NCI-H1436 (cell line): ENCODE data around the gene OSBP.
"Not testable (repeated sequence)": the region's sequence is repeated elsewhere in the genome, so short reads cannot be mapped to it uniquely, and the experiment has no call there.

Source experiments
- DNase-seq: peaks from one replicate; lab custom pipeline; 2025; lab: John Stamatoyannopoulos, UW

OSBP gene

DNA sequence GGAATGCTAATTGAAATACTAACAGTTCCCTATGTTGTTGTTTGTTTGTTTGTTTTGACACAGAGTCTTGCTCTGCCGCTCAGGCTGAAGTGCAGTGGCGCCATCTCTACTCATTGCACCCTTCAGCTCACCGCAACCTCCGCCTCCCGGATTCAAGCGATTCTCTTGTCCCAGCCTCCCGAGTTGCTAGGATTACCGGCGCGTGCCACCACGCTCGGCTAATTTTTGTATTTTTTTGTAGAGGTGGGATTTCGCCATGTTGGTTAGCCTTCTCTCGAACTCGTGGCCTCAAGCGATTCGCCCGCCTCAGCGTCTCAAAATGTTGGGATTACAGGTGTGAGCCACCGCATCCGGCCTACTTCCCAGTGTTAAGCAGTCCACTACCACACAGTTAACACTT lies 62.3 kb downstream of the OSBP start:
- no peak for DNase-seq

DNA sequence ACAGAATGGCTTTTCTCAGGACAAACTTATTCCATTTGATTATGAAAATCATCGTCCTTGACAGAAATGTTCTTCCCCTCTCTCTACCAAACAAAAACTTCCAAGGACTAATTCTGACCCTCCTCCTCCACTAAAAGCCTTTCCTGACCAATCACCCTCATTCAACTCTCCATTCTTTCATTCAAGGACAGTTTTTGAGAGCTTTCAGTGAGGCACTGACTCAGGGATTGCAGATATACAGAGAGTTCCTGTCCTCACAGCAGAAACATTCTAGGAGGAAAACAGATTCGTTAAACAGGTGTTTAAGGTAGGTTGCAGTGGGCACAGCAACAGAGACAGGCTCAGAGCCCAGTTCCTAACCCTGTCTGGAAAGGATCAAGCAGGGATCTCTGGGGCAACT lies 62.7 kb downstream of the OSBP start:
- DNase-seq: no peak

DNA sequence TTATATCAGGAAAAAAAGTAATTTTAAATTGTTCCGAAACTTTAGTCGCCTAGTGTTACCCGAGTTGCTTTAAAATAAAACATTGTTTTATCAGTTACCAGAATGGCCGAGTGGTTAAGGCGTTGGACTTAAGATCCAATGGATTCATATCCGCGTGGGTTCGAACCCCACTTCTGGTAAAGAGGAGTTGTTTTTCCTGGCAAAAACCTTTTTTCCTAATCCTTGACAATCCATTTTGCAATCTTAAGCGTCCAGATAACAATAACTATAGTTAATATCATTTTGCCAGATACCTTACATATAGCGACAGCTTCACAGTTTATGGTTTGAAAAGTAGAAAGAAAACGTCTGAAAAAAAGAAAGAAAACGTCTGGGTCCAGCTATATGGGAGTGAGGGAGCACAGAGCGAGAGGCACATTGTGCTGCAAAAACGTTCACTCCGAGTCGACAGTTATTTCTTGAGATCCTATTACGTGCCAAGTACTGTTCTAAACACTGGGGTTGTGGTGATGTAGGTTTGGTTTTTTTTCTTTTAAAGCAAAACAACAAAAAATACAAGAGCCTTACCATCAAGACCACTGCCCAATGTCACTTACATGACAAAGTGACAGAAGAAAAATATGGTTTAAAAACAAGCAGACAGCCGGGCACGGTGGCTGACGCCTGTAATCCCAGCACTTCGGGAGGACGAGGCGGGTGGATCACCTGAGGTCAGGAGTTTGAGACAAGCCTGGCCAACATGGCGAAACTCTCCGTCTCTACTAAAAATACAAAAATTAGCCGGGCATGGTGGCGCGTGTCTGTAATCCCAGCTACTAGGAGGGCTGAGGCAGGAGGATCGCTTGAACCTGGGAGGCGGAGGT lies 63.7 kb downstream of the OSBP start:
- no peak for DNase-seq

GRCh38 chr11:59550842-59551658 lies 64.5 kb downstream of the OSBP start:
- DNase-seq: peak; percentile 81

GRCh38 chr11:59550368-59550841 lies 65.2 kb downstream of the OSBP start:
- peak; percentile 95 for DNase-seq

GRCh38 chr11:59548309-59548656 lies 67.3 kb downstream of the OSBP start:
- DNase-seq: no peak

DNA sequence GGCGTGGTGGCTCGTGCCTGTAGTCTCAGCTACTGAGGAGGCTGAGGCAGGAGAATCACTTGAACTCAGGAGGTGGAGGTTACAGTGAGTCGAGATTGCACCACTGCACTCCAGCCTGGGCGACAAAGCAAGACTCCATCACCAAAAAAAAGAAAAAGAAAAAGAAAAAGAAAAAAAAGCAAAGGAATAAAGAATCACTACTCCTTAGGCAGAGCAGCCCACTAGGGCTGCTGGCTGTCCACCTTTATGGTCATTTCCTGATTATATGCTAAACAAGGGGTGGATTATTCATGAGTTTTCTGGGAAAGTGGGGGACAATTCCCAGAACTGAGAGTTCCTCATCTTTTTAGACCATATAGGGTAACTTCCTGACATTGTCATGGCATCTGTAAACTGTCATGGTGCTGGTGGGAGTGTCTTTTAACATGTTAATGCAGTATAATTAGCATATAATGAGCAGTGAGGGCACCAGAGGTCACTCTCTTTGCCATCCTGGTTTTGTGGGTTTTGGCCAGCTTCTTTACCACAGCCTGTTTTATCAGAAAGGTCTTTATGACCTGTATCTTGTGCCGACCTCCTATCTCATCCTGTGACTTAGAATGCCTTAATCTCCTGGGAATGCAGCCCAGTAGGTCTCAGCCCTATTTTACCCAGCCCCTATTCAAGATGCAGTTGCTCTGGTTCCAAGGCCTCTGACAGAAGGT lies 67.8 kb downstream of the OSBP start:
- DNase-seq: not testable (repeated sequence)

DNA sequence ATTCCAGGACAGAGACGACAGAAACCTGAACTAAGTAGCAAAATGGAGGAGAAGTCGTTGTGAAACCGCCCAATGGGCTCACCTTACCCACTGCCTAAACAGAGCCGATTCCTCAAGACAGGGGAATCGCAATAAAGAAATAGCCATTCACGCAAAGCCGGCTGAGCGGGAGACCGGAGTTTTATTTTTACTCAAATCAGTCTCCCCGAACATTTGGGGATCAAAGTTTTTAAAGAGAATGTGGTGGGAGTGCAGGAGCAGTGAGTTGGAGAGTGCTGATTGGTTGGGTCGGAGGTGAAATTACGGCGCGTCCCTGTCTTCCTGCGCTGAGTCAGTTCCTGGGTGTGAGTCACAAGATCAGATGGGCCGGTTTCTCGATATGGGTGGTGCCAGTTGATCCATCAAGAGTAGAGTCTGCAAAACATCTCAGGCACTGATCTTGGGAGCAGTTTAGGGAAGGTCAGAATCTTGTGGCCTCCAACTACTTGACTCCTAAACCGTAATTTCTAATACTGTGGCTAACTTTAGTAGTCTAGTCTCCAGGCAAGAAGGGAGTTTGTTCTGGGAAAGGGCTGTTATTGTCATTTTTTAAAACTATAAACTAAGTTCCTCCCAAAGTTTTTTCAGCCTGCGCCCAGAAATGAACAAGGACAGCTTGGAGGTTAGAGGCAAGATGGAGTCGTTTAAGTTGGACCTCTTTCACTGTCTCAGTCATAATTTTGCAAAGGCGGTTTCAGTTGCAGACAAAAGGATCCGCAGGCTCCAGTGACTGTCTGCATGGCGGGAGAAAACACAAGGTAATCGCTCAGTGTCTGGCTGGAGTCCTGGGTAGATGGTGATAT lies 70.2 kb downstream of the OSBP start:
- no peak for DNase-seq

- DNase-seq: no peak
These were observed 70.8 kb downstream of the OSBP start for GRCh38 chr11:59544869-59545178.

GRCh38 chr11:59543713-59544112 lies 71.9 kb downstream of the OSBP start:
- not testable (repeated sequence) for DNase-seq

DNA sequence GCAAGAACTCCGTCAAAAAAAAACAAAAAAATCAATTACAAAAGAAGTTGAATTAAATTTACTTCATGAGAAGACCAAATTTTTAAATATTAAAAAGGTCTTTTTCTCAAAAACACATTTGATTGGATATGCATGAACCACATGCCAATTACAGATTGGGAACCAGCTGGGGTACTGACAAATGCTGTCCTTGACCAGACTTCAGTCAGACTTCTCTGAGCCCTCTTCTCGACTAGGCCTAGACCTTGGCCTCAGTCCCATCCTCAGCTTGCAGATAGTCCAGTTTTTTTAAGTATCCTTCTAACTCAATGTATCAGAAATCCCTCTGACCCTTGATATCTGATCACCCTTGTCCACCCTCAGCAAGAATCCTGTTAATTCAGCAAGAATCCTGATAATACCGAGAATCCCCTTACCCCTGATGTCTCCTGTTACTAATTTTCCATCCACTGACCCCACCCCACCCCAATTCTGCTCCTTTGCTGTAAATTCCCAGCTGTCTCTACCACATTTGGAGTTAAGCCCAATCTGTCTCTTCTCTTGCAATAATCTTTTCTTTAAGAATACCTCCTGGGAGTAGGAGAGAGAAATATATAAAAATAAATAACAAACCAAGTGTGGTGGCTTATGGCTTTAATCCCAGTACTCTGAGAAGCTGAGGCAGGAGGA lies 73.3 kb downstream of the OSBP start:
- no peak for DNase-seq

- DNase-seq: no peak
These were observed 80.9 kb downstream of the OSBP start for GRCh38 chr11:59534676-59535075.

GRCh38 chr11:59532620-59533019 lies 83.0 kb downstream of the OSBP start:
- DNase-seq: no peak

DNA sequence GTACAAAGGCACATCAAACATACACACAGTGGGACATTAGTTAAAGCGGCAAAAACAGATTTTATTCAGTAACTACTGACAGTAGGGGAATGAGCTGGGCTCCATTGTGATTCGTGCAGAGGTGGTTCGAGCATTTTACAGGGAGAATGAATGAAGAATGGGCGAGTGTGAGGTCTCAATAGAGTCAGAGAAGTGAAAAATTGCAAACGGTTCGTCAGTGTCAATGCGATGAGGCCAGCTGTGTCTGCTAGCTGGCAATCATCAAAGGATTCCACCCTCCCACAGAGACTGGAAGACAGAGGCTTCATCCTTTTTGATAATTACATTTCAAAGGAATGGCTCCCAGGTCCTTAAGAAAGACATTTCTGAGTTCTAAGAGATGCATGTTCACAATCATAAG lies 86.9 kb downstream of the OSBP start:
- no peak for DNase-seq
